Stimulated activated CD4-positive, alpha-beta T cell treated with anti-CD3 and anti-CD28 coated beads, Interleukin-12 subunit alpha, Interleukin-12 subunit beta, amount 100 ng/mL, for 4 hours (primary cell): Measurements from ENCODE around the gene TRIM9.

Experiments
- DNase-seq: peaks from one replicate; pipeline ENCODE4 v3.0.0-alpha.2; 2020

TRIM9 gene

DNA sequence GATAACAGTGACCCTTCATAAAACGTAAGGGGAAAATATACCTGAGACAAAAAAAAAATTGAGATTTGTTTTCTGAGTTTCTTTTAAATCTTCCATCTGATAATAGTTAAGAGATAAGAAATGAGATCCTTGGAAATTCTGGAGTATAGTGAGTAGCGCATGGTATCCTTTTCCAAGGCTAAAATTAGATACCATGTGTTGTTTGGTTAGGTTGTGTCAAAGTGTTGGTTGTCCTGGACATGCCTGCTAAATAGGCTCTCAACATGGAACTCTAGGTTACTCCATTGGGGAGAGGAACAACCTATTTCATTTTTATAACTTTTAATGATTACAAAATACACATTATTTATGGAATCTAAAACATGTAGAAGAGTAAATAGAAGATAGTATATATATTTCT, 165.4 kb downstream of the TRIM9 start:
- no peak for DNase-seq

DNA sequence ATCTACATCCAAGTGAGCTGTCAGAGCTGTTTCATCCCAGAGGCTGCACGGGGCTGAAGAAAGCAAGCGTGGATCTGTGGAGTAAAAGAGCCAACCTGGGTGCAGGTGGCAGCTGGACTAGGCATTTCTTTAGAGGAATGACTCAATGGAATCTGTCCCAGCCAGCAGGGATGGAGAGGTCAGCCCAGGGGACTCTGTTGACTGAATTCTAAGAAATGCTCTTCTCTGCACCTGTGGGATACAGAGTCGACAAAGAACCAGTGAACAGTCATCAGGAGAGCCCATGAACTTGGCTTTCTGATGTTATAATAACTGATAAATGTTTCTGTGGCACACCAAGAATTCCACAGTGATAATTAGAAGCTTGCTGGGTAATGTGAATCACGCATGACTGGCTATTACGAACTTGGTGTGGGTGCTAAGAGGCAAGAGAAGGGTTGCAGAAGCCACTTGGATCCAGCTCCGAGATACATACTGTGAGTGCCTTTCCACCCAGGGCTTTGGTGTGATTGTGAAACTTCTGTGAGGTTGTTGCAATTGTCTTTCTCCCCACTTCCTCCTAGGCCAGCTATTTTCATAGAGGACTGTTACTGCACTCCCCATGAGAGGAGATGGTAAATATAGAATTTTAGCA, 166.8 kb downstream of the TRIM9 start:
- no peak for DNase-seq

- no peak for DNase-seq
These were observed 168.0 kb downstream of the TRIM9 start for GRCh38 chr14:50926851-50927386.
